PC-3 (cell line): Measurements from ENCODE around the gene P2RX1. TPM values are rescaled to one million over a fixed set of nuclear protein-coding genes. Genes with fewer than 3 reads are reported as not detected.
A peak's percentile ranks its signal among the peaks of the same experiment; 100 is the strongest.

Experiments
- ATAC-seq: fragments of 200-7000 bp; cut with Tn5 transposase; 2 replicates; pipeline ENCODE4 v1.9.1; 2020; ENCODE audit warnings: mild to moderate bottlenecking, moderate library complexity
- BruUV-seq: library from RNA; stranded (reverse); fragments of 400-500 nt; replicated peaks from 2 replicates; lab custom pipeline; 2021; lab: Mats Ljungman, UMichigan
- CTCF ChIA-PET: fragments of 300-600 bp; sonication (Branson Sonifier 250); formaldehyde crosslinking; loops from one replicate; lab custom pipeline; 2022; ENCODE audit warnings: antibody characterized with exemption; lab: Charles Lee
- POLR2A ChIA-PET: fragments of 300-600 bp; sonication (Branson Sonifier 250); formaldehyde crosslinking; loops from one replicate; lab custom pipeline; 2022; ENCODE audit warnings: antibody characterized with exemption; ENCODE audit not compliant: unreplicated experiment; lab: Charles Lee
- DNase-seq: peaks from one replicate; pipeline ENCODE4 v3.0.0-alpha.2; 2015
- H2AFZ ChIP-seq: fragments of 300-600 bp; sonication (generic); 2 replicates; pipeline ENCODE4 v1.6.0; 2016; ENCODE audit warnings: antibody characterized with exemption, low read length
- H3F3A ChIP-seq: fragments of 300-600 bp; sonication (generic); one replicate; pipeline ENCODE4 v1.6.0; 2017; ENCODE audit warnings: antibody characterized with exemption, low read length, control low read depth, mild to moderate bottlenecking; ENCODE audit not compliant: unreplicated experiment
- H3K27ac ChIP-seq: fragments of 300-600 bp; sonication (generic); 2 replicates; pipeline ENCODE4 v1.5.1; 2016; ENCODE audit warnings: mild to moderate bottlenecking, low read length
- H3K27me3 ChIP-seq: fragments of 300-600 bp; sonication (generic); 2 replicates; pipeline ENCODE4 v1.6.1; 2016; ENCODE audit warnings: low read length, mixed read lengths
- H3K36me3 ChIP-seq: fragments of 300-600 bp; sonication (generic); 2 replicates; pipeline ENCODE4 v1.6.1; 2016; ENCODE audit warnings: low read depth, mixed run types, low read length, mixed read lengths
- H3K4me1 ChIP-seq: fragments of 300-600 bp; sonication (generic); 2 replicates; pipeline ENCODE4 v1.5.1; 2016; ENCODE audit warnings: low read length; ENCODE audit not compliant: insufficient read depth
- H3K4me2 ChIP-seq: fragments of 300-600 bp; sonication (generic); 2 replicates; pipeline ENCODE4 v1.6.0; 2016; ENCODE audit warnings: low read length
- H3K4me3 ChIP-seq: fragments of 300-600 bp; sonication (generic); 2 replicates; pipeline ENCODE4 v1.5.1; 2016; ENCODE audit warnings: mild to moderate bottlenecking, low read length, mixed read lengths
- H3K79me2 ChIP-seq: fragments of 300-600 bp; sonication (generic); 2 replicates; pipeline ENCODE4 v1.6.1; 2017; ENCODE audit warnings: low read length, mixed read lengths
- H3K9ac ChIP-seq: fragments of 300-600 bp; sonication (generic); 2 replicates; pipeline ENCODE4 v1.6.0; 2016; ENCODE audit warnings: mild to moderate bottlenecking, low read length
- H3K9me2 ChIP-seq: fragments of 300-600 bp; sonication (generic); replicated peaks from 2 replicates; pipeline ENCODE4 v1.6.1; 2016; ENCODE audit warnings: mixed run types, low read length, mixed read lengths
- H3K9me3 ChIP-seq: fragments of 300-600 bp; sonication (generic); 2 replicates; pipeline ENCODE4 v1.6.1; 2016; ENCODE audit warnings: low read length, mixed read lengths
- H4K20me1 ChIP-seq: fragments of 300-600 bp; sonication (generic); 2 replicates; pipeline ENCODE4 v1.6.1; 2016; ENCODE audit warnings: low read length, mixed read lengths
- EZH2 ChIP-seq: fragments of 300-600 bp; sonication (generic); IDR thresholded peaks from one replicate; pipeline ENCODE4 v1.6.1; 2017; ENCODE audit warnings: antibody characterized with exemption, mild to moderate bottlenecking, low read length; ENCODE audit not compliant: unreplicated experiment
- EZH2phosphoT487 ChIP-seq: fragments of 300-600 bp; sonication (generic); IDR thresholded peaks from 2 replicates; pipeline ENCODE4 v1.6.1; 2018; ENCODE audit warnings: mild to moderate bottlenecking, antibody characterized with exemption, low read length, borderline replicate concordance
- intact Hi-C: fragments of 100-400 bp; cut with micrococcal nuclease; formaldehyde crosslinking; loops from 2 replicates; pipeline ENCODE4 v1.9.0; 2023
- total RNA-seq: library from RNA; depleted of rRNA; stranded (reverse); fragments of >200 nt; gene quantifications from 2 replicates; pipeline ENCODE4 v1.2.3, GENCODE V29; 2014
- TF ChIP-seq, protein P1 (sequence below): fragments of 300-600 bp; sonication (generic); conservative IDR thresholded peaks from 2 replicates; pipeline ENCODE4 v1.5.1; 2017; ENCODE audit warnings: antibody characterized with exemption, low read depth, mild to moderate bottlenecking, low read length

Gene P2RX1
- total RNA-seq, 1 experiment from 2014 or later = not detected

DNA sequence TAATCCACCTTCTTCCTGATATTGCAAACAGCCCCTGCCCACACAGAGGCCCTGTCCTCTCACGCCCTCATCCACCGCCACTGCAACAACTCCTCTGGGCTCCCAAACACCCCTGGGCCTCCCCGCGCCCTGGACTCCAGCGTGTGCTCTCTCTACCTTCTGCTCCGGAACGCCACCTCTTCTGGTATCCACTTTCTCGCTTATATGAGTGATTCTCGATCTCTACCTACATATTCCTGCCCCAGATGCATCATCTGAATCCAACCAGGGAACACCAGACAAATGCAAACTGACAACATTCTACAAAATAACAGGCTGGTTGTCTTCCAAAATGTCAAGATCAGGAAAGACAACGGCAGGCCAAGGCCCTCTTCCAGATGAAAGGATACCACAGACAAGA is 42.4 kb downstream of the P2RX1 start:
- DNase-seq (no peak), ATAC-seq (no peak)
- CTCF ChIA-PET = no interaction called here
- intact Hi-C loops = no loop called here
- Histone ChIP-seq H3K4me2 (no peak overlapping the region), H3K79me2 (no peaks in the 10 kb centered on the region), H3K4me3 (no peak overlapping the region), H2AFZ (no peak overlapping the region), H3F3A (no peaks in the 10 kb centered on the region), H3K27ac (no peak overlapping the region), H3K9me3 (no peaks in the 10 kb centered on the region), H3K4me1 (no peaks in the 10 kb centered on the region), H3K9ac (no peak overlapping the region), H3K9me2 (no peaks in the 10 kb centered on the region), H4K20me1 (no peaks in the 10 kb centered on the region), H3K27me3 (no peaks in the 10 kb centered on the region), H3K36me3 (peaks cover 4% of the 10 kb centered on the region)
- TF ChIP-seq EZH2 (no peak), EZH2phosphoT487 (no peak)
- TF ChIP-seq, protein P1, sequence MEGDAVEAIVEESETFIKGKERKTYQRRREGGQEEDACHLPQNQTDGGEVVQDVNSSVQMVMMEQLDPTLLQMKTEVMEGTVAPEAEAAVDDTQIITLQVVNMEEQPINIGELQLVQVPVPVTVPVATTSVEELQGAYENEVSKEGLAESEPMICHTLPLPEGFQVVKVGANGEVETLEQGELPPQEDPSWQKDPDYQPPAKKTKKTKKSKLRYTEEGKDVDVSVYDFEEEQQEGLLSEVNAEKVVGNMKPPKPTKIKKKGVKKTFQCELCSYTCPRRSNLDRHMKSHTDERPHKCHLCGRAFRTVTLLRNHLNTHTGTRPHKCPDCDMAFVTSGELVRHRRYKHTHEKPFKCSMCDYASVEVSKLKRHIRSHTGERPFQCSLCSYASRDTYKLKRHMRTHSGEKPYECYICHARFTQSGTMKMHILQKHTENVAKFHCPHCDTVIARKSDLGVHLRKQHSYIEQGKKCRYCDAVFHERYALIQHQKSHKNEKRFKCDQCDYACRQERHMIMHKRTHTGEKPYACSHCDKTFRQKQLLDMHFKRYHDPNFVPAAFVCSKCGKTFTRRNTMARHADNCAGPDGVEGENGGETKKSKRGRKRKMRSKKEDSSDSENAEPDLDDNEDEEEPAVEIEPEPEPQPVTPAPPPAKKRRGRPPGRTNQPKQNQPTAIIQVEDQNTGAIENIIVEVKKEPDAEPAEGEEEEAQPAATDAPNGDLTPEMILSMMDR = no peak
- BruUV-seq = no TSS peak
- POLR2A ChIA-PET = no interaction called here

DNA sequence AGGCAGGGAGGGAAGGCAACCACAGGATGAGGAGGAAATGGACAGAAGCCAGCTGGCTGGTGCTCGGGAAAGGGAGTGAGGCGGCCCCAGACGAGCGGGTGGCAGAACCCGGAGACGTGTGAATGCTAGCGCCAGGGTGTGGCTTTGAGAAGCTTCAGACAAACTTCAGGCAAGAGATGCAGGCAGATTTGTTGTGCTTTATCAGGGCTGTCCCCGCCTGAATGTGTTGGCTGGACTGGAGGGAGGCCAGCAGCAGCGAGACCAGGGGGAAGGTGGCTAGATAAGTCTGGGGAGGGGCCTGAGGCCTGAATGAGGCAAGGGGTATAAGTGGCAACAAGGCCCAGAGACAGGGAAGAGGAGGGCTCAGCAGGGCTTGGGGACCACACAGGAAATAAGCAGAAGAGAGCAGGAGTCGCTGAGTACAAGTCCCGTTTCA is 45.4 kb downstream of the P2RX1 start:
- H2AFZ ChIP-seq = no peak overlapping the region
- no TSS peak for BruUV-seq
- TF ChIP-seq EZH2 (no peak), EZH2phosphoT487 (no peak)
- TF ChIP-seq, protein P1 = no peak

DNA sequence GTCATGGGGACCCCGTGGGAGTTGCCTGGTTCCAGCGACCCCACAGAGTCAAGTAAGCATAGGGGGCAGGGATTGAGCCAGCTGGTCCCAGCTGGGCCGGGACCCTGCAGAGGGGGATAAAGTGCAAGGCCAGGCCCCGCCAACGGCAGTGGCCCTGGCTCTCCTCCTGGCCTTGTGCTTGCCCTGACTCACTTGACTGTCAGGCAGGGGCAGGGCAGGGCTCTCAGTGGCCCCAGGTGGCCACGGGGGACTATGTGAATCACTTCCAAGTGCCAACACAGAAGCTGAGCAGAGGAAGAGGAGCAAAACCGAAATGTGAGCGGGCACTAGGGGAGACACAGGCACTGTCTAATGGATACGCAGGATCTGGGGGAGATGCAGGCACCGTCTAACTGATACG is 48.7 kb downstream of the P2RX1 start:
- Histone ChIP-seq H3K27me3 (no peaks in the 10 kb centered on the region), H3K4me3 (no peak overlapping the region), H2AFZ (no peak overlapping the region), H3K36me3 (no peaks in the 10 kb centered on the region), H3F3A (no peaks in the 10 kb centered on the region), H3K9ac (no peak overlapping the region), H3K27ac (no peak overlapping the region), H3K9me3 (no peaks in the 10 kb centered on the region), H4K20me1 (no peaks in the 10 kb centered on the region), H3K4me2 (no peak overlapping the region), H3K4me1 (no peaks in the 10 kb centered on the region), H3K9me2 (no peaks in the 10 kb centered on the region), H3K79me2 (no peaks in the 10 kb centered on the region)
- no peak for DNase-seq
- POLR2A ChIA-PET = no interaction called here
- TF ChIP-seq, protein P1 = no peak
- TF ChIP-seq EZH2phosphoT487 (no peak), EZH2 (no peak)
- 0 out of 2 replicates have a peak, but pooled peaks have one; percentile 29 for ATAC-seq
- CTCF ChIA-PET = no interaction called here
- intact Hi-C loops = no loop called here
- BruUV-seq = no TSS peak

More for the DNA sequence above, 45.4 kb downstream of the P2RX1 start:
- Histone ChIP-seq H3K27me3 (no peaks in the 10 kb centered on the region), H4K20me1 (no peaks in the 10 kb centered on the region), H3K36me3 (peaks cover 4% of the 10 kb centered on the region), H3K4me3 (no peak overlapping the region), H3K4me1 (no peaks in the 10 kb centered on the region), H3K4me2 (no peak overlapping the region), H3K9me2 (no peaks in the 10 kb centered on the region), H3K27ac (no peak overlapping the region), H3K9me3 (no peaks in the 10 kb centered on the region), H3K79me2 (no peaks in the 10 kb centered on the region), H3K9ac (no peak overlapping the region), H3F3A (no peaks in the 10 kb centered on the region)
- intact Hi-C loops = no loop called here
- no peak for DNase-seq
- no peak for ATAC-seq
- CTCF ChIA-PET = no interaction called here
- POLR2A ChIA-PET = no interaction called here
